SK-N-SH treated with all-trans-retinoic acid at 6 μM for 48 hours (cell line): ENCODE measurements around the gene RUNDC1.
"Not testable (repeated sequence)": the region's sequence is repeated elsewhere in the genome, so short reads cannot be mapped to it uniquely, and the experiment has no call there.

ENCODE experiments used
- ATAC-seq: fragments of 200-7000 bp; cut with Tn5 transposase; 3 replicates; pipeline ENCODE4 v1.9.1; 2020; ENCODE audit warnings: mild to moderate bottlenecking, moderate library complexity
- ARNTL ChIP-seq: fragments of 450-650 bp; formaldehyde crosslinking; IDR thresholded peaks from 2 replicates; pipeline ENCODE4 v1.5.0; 2020; ENCODE audit warnings: low read depth, mild to moderate bottlenecking, moderate library complexity, borderline replicate concordance
- BACH2 ChIP-seq: fragments of 250-450 bp; sonication (Bioruptor Pico); IDR thresholded peaks from 2 replicates; pipeline ENCODE4 v1.9.0; 2021; ENCODE audit warnings: mild to moderate bottlenecking, borderline replicate concordance
- GLIS3 ChIP-seq: fragments of 250-450 bp; sonication (Bioruptor Pico); IDR thresholded peaks from 2 replicates; pipeline ENCODE4 v1.5.0; 2020; ENCODE audit warnings: mild to moderate bottlenecking, moderate library complexity
- PPARA ChIP-seq: fragments of 250-450 bp; sonication (Bioruptor Pico); IDR thresholded peaks from 2 replicates; pipeline ENCODE4 v1.5.0; 2020; ENCODE audit warnings: mild to moderate bottlenecking, borderline replicate concordance
- RARB ChIP-seq: fragments of 250-450 bp; sonication (Bioruptor Pico); IDR thresholded peaks from 2 replicates; pipeline ENCODE4 v1.8.0; 2021; ENCODE audit warnings: mild to moderate bottlenecking, moderate library complexity
- SNAI2 ChIP-seq: fragments of 250-450 bp; sonication (Bioruptor Pico); IDR thresholded peaks from 2 replicates; pipeline ENCODE4 v1.5.0; 2020; ENCODE audit warnings: mild to moderate bottlenecking, moderate library complexity
- TCF4 ChIP-seq: fragments of 250-450 bp; sonication (Bioruptor Pico); IDR thresholded peaks from 2 replicates; pipeline ENCODE4 v1.8.0; 2021; ENCODE audit warnings: mild to moderate bottlenecking, moderate library complexity, borderline replicate concordance
- TOX ChIP-seq: fragments of 250-450 bp; sonication (Bioruptor Pico); IDR thresholded peaks from 2 replicates; pipeline ENCODE4 v1.8.0; 2021; ENCODE audit warnings: mild to moderate bottlenecking, moderate library complexity, borderline replicate concordance
- ZC3H10 ChIP-seq: fragments of 250-450 bp; sonication (Bioruptor Pico); IDR thresholded peaks from 2 replicates; pipeline ENCODE4 v1.5.1; 2021; ENCODE audit warnings: mild to moderate bottlenecking, moderate library complexity
- ZFP3 ChIP-seq: fragments of 250-450 bp; sonication (Bioruptor Pico); IDR thresholded peaks from 2 replicates; pipeline ENCODE4 v1.5.0; 2020; ENCODE audit warnings: mild to moderate bottlenecking, moderate library complexity
- ZNF565 ChIP-seq: fragments of 450-650 bp; formaldehyde crosslinking; conservative IDR thresholded peaks from 2 replicates; pipeline ENCODE4 v1.5.0; 2020; ENCODE audit warnings: low read depth, mild to moderate bottlenecking, moderate library complexity
- ZNF70 ChIP-seq: fragments of 450-650 bp; formaldehyde crosslinking; IDR thresholded peaks from 2 replicates; pipeline ENCODE4 v1.5.0; 2020; ENCODE audit warnings: mild to moderate bottlenecking, moderate library complexity
- ZNF8 ChIP-seq: fragments of 450-650 bp; formaldehyde crosslinking; IDR thresholded peaks from 2 replicates; pipeline ENCODE4 v1.5.0; 2020; ENCODE audit warnings: mild to moderate bottlenecking, moderate library complexity
- TF ChIP-seq, protein P1 (sequence below): fragments of 250-450 bp; sonication (Bioruptor Pico); IDR thresholded peaks from 2 replicates; pipeline ENCODE4 v1.8.0; 2021; ENCODE audit warnings: low read depth, mild to moderate bottlenecking, moderate library complexity, borderline replicate concordance
- TF ChIP-seq, protein P2 (sequence below): fragments of 250-450 bp; sonication (Bioruptor Pico); IDR thresholded peaks from 2 replicates; pipeline ENCODE4 v1.8.0; 2020; ENCODE audit warnings: mild to moderate bottlenecking, moderate library complexity, borderline replicate concordance
- TF ChIP-seq, protein P3 (sequence below): fragments of 250-450 bp; sonication (Bioruptor Pico); IDR thresholded peaks from 2 replicates; pipeline ENCODE4 v1.5.1; 2020; ENCODE audit warnings: low read depth, mild to moderate bottlenecking, moderate library complexity
- TF ChIP-seq, protein P4 (sequence below): fragments of 250-450 bp; sonication (Bioruptor Pico); IDR thresholded peaks from 2 replicates; pipeline ENCODE4 v1.5.1; 2021; ENCODE audit warnings: mild to moderate bottlenecking, moderate library complexity
- TF ChIP-seq, protein P5 (sequence below): fragments of 250-450 bp; sonication (Bioruptor Pico); IDR thresholded peaks from 2 replicates; pipeline ENCODE4 v1.5.0; 2020; ENCODE audit warnings: mild to moderate bottlenecking, moderate library complexity

Gene RUNDC1

DNA sequence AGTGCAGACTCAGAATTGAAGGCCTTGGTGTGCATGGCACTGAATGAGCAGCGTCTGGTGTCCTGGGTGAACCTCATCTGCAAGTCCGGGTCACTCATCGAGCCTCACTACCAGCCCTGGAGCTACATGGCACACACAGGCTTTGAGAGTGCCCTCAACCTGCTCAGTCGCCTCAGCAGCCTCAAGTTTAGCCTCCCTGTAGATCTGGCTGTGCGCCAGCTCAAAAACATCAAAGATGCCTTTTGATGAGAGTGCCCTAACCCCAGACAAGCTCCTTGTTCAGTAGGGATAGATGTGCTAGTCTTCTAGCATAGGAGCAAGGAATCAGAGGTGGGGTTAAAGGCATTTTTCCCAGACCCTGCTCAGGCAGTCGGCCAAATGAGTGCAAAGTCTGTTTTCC is 11.1 kb downstream of the RUNDC1 start:
- no peak for ATAC-seq

DNA sequence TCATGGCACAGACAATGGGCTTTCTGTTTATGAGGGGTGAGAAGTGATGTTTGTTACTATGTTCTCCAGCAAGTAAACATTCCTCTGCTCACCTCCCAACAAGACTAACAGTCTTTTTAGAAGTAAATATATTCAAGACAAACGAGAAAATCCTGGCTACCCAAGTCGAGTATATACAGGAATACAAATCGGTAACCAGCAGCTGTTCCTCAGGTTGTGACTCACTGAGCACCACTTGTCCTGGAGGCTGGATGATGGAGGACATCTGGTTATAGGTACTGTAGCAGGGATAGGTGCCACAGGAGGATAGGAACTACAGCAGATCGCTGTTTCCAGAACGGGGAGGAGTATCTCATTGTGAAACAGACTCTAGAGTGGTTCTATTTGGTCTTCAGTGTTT is 12.5 kb downstream of the RUNDC1 start:
- TF ChIP-seq, protein P1, sequence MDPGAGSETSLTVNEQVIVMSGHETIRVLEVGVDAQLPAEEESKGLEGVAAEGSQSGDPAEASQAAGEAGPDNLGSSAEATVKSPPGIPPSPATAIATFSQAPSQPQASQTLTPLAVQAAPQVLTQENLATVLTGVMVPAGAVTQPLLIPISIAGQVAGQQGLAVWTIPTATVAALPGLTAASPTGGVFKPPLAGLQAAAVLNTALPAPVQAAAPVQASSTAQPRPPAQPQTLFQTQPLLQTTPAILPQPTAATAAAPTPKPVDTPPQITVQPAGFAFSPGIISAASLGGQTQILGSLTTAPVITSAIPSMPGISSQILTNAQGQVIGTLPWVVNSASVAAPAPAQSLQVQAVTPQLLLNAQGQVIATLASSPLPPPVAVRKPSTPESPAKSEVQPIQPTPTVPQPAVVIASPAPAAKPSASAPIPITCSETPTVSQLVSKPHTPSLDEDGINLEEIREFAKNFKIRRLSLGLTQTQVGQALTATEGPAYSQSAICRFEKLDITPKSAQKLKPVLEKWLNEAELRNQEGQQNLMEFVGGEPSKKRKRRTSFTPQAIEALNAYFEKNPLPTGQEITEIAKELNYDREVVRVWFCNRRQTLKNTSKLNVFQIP: no peak
- no peak for TF ChIP-seq ZNF8 (CRISPR knock-in tag)
- TF ChIP-seq RARB (CRISPR knock-in tag): no peak
- no peak for TF ChIP-seq ZFP3 (CRISPR knock-in tag)
- no peak for TF ChIP-seq GLIS3 (CRISPR knock-in tag)
- no peak for TF ChIP-seq ZNF70 (CRISPR knock-in tag)
- TF ChIP-seq ZC3H10 (CRISPR knock-in tag): no peak
- TF ChIP-seq TCF4: no peak
- TF ChIP-seq SNAI2 (CRISPR knock-in tag): no peak
- no peak for ATAC-seq

More for the DNA sequence above, 11.1 kb downstream of the RUNDC1 start:
- TF ChIP-seq ARNTL (CRISPR knock-in tag): no peak
- no peak for TF ChIP-seq GLIS3 (CRISPR knock-in tag)
- TF ChIP-seq, protein P2, sequence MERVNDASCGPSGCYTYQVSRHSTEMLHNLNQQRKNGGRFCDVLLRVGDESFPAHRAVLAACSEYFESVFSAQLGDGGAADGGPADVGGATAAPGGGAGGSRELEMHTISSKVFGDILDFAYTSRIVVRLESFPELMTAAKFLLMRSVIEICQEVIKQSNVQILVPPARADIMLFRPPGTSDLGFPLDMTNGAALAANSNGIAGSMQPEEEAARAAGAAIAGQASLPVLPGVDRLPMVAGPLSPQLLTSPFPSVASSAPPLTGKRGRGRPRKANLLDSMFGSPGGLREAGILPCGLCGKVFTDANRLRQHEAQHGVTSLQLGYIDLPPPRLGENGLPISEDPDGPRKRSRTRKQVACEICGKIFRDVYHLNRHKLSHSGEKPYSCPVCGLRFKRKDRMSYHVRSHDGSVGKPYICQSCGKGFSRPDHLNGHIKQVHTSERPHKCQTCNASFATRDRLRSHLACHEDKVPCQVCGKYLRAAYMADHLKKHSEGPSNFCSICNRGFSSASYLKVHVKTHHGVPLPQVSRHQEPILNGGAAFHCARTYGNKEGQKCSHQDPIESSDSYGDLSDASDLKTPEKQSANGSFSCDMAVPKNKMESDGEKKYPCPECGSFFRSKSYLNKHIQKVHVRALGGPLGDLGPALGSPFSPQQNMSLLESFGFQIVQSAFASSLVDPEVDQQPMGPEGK (CRISPR knock-in tag): no peak
- no peak for TF ChIP-seq RARB (CRISPR knock-in tag)
- TF ChIP-seq, protein P3, sequence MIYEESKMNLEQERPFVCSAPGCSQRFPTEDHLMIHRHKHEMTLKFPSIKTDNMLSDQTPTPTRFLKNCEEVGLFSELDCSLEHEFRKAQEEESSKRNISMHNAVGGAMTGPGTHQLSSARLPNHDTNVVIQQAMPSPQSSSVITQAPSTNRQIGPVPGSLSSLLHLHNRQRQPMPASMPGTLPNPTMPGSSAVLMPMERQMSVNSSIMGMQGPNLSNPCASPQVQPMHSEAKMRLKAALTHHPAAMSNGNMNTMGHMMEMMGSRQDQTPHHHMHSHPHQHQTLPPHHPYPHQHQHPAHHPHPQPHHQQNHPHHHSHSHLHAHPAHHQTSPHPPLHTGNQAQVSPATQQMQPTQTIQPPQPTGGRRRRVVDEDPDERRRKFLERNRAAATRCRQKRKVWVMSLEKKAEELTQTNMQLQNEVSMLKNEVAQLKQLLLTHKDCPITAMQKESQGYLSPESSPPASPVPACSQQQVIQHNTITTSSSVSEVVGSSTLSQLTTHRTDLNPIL (CRISPR knock-in tag): no peak
- TF ChIP-seq ZFP3 (CRISPR knock-in tag): no peak
- TF ChIP-seq BACH2 (CRISPR knock-in tag): no peak
- TF ChIP-seq, protein P4, sequence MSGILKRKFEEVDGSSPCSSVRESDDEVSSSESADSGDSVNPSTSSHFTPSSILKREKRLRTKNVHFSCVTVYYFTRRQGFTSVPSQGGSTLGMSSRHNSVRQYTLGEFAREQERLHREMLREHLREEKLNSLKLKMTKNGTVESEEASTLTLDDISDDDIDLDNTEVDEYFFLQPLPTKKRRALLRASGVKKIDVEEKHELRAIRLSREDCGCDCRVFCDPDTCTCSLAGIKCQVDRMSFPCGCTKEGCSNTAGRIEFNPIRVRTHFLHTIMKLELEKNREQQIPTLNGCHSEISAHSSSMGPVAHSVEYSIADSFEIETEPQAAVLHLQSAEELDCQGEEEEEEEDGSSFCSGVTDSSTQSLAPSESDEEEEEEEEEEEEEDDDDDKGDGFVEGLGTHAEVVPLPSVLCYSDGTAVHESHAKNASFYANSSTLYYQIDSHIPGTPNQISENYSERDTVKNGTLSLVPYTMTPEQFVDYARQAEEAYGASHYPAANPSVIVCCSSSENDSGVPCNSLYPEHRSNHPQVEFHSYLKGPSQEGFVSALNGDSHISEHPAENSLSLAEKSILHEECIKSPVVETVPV: no peak
- no peak for TF ChIP-seq ZNF70 (CRISPR knock-in tag)
- no peak for TF ChIP-seq PPARA (CRISPR knock-in tag)
- TF ChIP-seq ZC3H10 (CRISPR knock-in tag): no peak
- TF ChIP-seq, protein P1: no peak
- TF ChIP-seq TCF4: no peak
- no peak for TF ChIP-seq ZNF565 (CRISPR knock-in tag)
- TF ChIP-seq SNAI2 (CRISPR knock-in tag): no peak
- TF ChIP-seq ZNF8 (CRISPR knock-in tag): no peak
- no peak for TF ChIP-seq TOX
- TF ChIP-seq, all 23 proteins: peak for 0

DNA sequence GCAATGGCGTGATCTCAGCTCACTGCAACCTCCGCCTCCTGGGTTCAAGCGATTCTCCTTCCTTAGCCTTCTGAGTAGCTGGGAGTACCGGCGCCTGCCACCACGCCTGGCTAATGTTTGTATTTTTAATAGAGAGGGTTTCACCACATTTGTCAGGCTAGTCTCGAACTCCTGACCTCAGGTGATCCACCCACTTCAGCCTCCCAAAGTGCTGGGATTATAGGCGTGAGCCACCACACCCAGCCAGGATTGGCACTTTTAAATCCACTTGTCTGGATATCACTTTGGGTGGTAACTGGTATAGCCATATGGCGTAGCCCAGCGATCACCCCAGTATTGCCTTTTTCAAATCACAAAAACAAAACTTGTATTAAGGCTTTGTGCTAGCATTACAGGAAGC is 13.5 kb downstream of the RUNDC1 start:
- not testable (repeated sequence) for ATAC-seq

DNA sequence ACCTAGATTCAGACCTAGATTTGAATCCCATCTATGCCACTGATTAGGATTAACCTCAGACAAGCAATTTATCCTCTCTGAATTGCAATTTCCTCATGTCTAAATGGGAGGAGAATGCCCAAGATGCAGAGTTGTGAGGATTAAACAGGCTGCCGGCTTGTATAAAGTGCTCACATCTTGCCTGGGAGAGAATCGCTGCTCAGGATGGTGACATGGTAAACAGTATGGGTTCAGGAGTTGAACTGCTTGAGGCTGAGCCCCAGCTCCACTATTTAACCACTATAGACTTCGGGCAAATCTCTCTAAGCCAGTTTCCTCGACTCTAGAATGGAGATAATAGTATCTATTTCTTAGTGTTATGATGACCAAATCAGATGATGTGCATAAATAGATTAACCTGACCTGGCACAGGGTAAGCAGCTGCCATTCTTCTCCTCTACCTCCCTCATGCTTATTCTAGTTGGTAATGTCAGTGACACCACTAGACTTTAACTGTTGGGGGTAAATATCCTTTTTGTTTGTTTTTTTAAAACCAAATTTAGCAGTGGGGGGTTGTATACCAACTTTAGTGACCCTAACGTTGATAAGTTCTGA is 17.1 kb downstream of the RUNDC1 start:
- ATAC-seq: peak; percentile 4
- peak; percentile 65 for TF ChIP-seq ZNF70 (CRISPR knock-in tag)
- TF ChIP-seq, protein P5, sequence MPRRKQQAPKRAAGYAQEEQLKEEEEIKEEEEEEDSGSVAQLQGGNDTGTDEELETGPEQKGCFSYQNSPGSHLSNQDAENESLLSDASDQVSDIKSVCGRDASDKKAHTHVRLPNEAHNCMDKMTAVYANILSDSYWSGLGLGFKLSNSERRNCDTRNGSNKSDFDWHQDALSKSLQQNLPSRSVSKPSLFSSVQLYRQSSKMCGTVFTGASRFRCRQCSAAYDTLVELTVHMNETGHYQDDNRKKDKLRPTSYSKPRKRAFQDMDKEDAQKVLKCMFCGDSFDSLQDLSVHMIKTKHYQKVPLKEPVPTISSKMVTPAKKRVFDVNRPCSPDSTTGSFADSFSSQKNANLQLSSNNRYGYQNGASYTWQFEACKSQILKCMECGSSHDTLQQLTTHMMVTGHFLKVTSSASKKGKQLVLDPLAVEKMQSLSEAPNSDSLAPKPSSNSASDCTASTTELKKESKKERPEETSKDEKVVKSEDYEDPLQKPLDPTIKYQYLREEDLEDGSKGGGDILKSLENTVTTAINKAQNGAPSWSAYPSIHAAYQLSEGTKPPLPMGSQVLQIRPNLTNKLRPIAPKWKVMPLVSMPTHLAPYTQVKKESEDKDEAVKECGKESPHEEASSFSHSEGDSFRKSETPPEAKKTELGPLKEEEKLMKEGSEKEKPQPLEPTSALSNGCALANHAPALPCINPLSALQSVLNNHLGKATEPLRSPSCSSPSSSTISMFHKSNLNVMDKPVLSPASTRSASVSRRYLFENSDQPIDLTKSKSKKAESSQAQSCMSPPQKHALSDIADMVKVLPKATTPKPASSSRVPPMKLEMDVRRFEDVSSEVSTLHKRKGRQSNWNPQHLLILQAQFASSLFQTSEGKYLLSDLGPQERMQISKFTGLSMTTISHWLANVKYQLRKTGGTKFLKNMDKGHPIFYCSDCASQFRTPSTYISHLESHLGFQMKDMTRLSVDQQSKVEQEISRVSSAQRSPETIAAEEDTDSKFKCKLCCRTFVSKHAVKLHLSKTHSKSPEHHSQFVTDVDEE: no peak
